KOPT-K1 (cell line): ENCODE measurements around the gene TEKT2.

Source experiments
- H3K27ac ChIP-seq: fragments of 200-600 bp; sonication (generic); 2 replicates; pipeline ENCODE4 v1.5.1; 2016; ENCODE audit warnings: antibody characterized with exemption, mild to moderate bottlenecking, low read depth, low read length; ENCODE audit not compliant: poor library complexity, severe bottlenecking
- H3K36me3 ChIP-seq: fragments of 200-600 bp; sonication (generic); 2 replicates; pipeline ENCODE4 v1.5.1; 2017; ENCODE audit warnings: antibody characterized with exemption, mild to moderate bottlenecking, low read length, moderate library complexity; ENCODE audit not compliant: insufficient read depth
- H3K9me3 ChIP-seq: fragments of 200-600 bp; sonication (generic); 2 replicates; pipeline ENCODE4 v1.5.1; 2017; ENCODE audit warnings: antibody characterized with exemption, low read length, mild to moderate bottlenecking; ENCODE audit not compliant: insufficient read depth, poor library complexity, severe bottlenecking

TEKT2 gene

DNA sequence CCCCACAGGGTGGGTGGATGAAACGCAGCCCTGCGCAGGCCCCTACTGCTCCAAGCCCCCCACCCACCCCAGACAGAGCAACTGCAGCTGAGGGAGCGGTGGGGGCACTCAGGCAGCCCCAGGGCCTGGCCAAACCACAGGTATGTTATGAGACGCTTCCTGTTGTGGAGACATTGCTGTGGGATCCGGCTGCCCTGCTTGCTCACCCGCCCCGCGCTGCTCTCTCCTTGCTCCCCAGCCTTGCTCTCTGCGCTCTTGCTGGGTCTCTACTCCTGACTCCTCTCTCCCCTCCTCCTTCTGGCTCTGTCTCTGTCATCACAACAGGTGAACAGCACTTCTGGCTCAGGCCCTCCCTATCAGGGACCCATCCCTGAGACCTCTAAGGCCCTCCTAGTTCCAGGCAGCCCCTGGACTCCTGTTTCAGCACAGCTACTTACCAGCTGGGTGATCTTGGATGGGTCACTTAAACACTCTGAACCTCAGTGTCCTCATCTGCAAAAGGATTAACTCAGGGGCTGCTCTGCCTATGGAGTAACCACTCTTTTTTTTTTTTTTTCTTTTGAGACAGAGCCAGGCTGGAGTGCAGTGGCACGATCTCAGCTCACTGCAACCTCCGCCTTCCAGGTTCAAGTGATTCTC lies 25.3 kb downstream of the TEKT2 start:
- Histone ChIP-seq H3K27ac (peak overlapping the region; percentile 34), H3K36me3 (no peaks in the 10 kb centered on the region), H3K9me3 (no peaks in the 10 kb centered on the region)

DNA sequence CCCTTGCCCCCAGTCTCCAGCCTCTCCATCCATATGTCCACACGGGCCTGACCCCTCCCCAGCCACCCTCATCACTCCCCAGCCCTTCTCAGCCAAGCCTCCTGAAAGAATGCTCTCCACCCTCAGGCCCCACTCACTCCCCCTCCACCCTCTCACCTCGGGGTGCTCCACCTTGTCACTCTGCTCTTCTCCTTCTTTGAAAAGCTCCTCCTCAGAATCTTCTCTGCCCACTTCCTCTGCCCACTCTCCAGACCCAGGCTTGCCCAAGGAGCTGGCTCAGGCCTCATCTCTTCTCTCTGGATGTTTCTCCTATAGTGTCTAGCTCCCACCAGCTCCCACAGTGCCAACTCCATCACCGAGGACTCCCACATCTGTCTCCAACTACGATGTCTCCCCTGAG lies 27.3 kb downstream of the TEKT2 start:
- no peaks in the 10 kb centered on the region for H3K9me3 ChIP-seq
- H3K27ac ChIP-seq = no peak overlapping the region
- H3K36me3 ChIP-seq = no peaks in the 10 kb centered on the region

DNA sequence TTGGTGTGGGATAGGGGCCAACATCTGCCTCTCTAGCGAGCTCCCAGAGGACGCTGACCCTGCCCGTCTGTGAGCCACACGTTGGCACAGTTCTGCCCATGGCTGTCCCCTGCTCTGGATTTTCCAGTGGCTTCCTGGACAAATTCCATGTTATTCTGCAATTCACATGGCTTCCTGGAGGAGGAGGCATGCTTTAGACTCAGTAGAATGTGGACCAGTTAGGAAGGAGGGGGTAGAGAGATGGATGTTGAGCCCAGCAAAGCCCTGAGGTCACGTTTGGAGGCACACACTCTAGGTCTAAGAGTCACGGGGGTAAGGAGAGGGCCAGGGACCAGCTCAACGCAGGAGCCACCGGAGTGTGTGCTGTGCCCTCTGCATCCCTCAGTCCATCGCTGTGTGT lies 28.9 kb downstream of the TEKT2 start:
- no peaks in the 10 kb centered on the region for H3K36me3 ChIP-seq
- H3K9me3 ChIP-seq = no peaks in the 10 kb centered on the region
- no peak overlapping the region for H3K27ac ChIP-seq

DNA sequence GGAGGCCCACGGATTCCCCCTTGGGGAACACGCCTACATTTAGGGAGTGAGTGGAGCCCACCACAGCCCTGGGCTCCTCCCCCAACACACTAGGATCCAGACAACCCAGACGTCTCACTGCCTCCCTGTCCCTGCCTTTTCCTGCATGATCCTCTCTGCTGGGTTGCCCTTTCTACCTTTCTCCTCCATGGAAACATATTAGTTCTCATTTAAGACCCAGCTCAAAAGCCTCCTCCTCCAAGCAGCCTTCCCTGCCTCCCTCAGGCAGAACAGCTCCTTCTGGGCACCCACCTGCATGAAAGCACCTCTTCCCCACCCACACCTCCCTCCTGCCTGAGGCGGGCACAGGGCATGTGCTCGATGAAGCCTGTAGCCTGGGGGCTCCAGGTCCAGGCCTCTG lies 30.5 kb downstream of the TEKT2 start:
- no peaks in the 10 kb centered on the region for H3K36me3 ChIP-seq
- no peak overlapping the region for H3K27ac ChIP-seq
- no peaks in the 10 kb centered on the region for H3K9me3 ChIP-seq

DNA sequence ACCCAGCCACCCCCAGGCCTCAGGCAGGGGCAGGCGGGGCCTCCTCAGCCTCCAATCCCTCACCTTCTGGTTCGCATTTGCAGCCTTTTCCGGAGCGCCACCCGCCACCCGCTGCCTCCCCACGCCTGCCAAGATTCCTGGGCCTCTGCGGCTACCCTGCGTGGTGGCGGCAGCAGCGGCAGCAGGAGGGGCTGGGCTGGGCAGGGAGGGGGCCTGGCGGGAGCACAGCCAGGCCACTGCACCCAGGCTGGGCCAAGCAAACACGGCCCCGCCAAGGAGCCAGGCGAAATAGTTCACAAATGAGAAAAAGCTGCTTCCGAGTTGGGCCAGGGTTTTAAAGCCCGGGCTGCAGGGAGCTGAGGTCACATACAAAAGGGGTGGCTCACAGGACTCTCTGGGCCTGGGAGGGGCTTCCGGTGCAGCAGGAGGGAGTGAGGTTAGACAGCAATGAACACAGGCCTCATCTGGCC lies 31.3 kb downstream of the TEKT2 start:
- no peak overlapping the region for H3K27ac ChIP-seq

DNA sequence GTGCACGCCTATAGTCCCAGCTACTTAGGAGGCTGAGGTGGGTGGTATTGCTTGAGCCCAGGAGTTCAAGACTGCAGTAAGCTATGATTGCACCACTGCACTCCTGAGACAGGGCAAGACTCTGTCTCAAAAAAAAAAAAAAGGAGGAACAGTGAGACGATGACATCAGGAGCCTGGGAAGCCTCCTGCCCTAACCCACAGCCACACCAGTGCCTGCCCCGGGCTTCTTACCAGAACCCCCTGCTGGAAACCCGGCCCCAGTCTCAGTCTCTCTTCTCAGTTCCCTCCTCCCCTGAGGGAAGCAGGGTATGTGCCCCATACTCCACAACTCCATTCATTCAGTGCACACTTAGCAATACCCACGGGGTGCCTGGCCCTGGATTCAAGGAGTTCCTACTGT lies 32.0 kb downstream of the TEKT2 start:
- H3K9me3 ChIP-seq = no peaks in the 10 kb centered on the region
- H3K36me3 ChIP-seq = no peaks in the 10 kb centered on the region
- no peak overlapping the region for H3K27ac ChIP-seq

More for the DNA sequence above, 31.3 kb downstream of the TEKT2 start:
- Histone ChIP-seq H3K9me3 (no peaks in the 10 kb centered on the region), H3K36me3 (no peaks in the 10 kb centered on the region)

DNA sequence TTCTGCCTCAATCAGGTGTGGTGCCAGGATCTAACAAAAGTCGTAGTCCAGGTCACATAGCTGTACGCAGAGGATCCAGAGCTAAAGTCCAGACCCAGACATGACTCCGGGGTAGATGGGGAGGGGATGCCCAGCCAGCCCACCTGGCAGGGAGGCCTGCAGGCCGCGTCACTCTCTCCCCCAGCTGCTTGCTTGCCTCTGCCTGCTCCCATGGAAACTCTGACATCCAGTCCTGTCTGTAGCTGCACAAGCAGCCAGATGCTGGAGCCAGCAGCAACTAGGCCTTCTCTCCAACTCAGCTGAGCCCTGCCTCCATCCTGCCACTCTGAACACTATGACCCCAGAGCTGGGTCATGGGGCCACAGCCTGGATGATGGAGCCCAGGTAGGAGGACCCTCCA lies 33.0 kb downstream of the TEKT2 start:
- no peak overlapping the region for H3K27ac ChIP-seq
- no peaks in the 10 kb centered on the region for H3K36me3 ChIP-seq
- no peaks in the 10 kb centered on the region for H3K9me3 ChIP-seq

DNA sequence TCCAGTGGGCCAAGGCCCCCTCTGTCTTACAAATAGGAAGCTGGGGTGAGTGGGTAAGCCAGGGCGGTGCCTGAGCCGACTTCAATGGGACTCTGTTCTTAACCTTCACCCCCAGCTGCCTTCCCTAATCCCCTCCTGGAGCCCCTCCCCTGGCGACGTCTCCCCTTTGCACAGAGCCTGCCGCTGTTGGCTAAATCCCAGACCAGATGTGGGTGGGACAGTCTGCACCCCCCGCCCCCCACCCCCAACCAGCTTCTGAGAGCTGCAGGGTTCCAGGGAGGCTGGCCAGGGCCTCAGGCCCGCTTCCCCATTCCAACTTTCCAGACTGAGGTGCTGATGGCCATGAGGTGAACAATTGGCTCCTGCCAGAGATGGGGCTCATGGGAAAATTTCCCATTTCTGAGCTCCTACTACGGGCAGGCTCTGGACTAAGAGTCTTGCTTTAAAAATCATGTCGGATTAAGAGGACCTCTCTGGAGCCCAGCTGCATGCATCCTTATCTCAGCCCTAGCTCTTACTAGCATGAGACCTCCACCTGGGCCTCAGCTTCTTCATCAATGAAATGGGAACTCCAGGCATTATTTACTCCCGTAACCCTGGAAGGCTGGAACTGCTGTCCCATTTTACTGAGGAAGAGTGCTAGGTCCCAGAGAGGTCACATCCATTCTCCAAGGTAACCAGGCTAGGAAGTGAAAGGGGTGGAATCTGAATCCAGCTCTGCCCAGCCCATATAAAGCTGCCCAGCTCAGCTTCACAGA lies 34.7 kb downstream of the TEKT2 start:
- Histone ChIP-seq H3K9me3 (no peaks in the 10 kb centered on the region), H3K27ac (no peak overlapping the region)

DNA sequence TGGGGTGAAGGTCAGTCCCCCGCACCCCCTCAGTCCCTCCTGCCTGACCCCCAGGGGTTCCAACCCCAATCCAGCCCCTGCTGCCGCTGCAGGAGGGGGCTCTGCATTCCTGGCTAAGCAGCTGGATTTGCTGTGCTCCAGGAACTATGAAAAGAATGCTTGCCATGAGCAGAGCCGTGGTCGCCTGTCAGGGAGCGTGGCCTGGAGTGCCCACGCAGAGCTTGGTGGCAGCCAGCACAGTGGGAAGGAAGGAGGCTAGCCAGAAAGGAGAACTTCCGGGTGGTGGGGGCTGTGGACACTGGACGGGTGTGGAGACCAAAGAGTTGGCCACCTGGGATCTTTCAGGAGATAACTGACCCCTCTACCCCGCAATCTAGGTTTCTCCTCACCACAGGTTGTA lies 35.6 kb downstream of the TEKT2 start:
- no peaks in the 10 kb centered on the region for H3K36me3 ChIP-seq
- no peak overlapping the region for H3K27ac ChIP-seq
- H3K9me3 ChIP-seq = no peaks in the 10 kb centered on the region

More for the DNA sequence above, 34.7 kb downstream of the TEKT2 start:
- no peaks in the 10 kb centered on the region for H3K36me3 ChIP-seq

DNA sequence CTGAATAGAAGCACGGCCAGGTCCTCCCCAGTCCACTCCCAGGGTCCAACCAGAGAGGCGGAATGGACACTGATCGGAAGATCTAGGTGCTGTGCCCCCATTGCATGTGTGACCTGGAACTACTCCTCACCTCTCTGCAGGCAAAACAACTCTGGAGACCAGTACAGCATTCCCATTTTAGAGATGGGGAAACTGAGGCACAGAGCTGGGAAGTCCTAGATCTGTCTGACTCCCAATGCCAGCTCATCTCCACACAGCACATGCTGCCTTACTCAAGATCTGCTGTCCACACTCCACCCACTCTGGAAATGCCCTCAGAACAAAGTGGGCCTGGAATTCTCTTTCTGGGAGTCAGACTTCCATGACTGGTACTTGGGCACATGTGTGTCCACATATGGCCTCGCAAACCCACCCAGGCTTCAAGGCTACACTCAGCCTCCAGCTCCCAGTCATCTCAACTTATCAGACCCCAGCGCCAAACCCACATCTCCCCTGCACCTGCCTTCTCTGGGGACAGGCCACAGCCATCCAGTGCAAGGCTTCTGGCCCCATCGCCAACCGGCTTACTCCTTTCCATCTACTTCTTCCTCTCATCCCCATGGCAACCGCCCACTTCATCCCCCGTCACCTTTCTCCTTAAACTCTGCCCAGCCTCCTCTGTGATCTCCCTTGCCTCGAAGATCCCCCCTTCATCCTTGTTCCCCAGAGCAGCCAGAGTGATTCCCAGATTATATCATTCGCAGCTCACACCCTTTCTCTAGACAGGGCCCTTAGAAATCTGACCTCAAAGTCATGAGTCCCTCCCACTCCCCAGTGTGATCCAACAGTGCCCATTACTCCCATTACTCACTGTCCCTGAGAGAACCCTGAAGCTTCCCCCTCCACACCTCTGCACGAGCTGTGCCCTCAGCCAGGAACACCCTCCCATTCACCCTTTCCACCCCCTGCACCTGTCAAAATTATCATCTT lies 38.5 kb downstream of the TEKT2 start:
- Histone ChIP-seq H3K36me3 (no peaks in the 10 kb centered on the region), H3K9me3 (no peaks in the 10 kb centered on the region), H3K27ac (no peak overlapping the region)

DNA sequence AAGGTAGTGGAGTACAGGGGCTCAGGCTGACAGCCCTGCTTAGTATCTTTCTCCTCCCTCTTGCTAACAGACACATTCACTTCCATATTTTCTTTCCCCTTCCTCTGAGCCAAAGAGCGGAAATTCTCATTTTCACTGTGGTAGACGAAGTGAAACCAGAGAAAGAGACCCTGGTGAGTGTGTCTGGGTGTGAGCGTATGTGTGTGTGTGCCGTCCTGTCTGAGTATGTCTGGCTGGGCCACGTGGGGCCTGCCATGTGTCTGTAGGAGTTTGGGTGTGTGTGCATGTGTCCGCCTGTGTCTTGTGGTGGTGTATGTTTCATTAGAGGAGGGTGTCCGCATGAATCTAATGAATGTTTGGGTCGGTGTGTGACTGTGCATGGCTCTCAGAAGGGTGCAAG lies 39.5 kb downstream of the TEKT2 start:
- H3K27ac ChIP-seq = no peak overlapping the region
- H3K9me3 ChIP-seq = no peaks in the 10 kb centered on the region
- no peaks in the 10 kb centered on the region for H3K36me3 ChIP-seq

DNA sequence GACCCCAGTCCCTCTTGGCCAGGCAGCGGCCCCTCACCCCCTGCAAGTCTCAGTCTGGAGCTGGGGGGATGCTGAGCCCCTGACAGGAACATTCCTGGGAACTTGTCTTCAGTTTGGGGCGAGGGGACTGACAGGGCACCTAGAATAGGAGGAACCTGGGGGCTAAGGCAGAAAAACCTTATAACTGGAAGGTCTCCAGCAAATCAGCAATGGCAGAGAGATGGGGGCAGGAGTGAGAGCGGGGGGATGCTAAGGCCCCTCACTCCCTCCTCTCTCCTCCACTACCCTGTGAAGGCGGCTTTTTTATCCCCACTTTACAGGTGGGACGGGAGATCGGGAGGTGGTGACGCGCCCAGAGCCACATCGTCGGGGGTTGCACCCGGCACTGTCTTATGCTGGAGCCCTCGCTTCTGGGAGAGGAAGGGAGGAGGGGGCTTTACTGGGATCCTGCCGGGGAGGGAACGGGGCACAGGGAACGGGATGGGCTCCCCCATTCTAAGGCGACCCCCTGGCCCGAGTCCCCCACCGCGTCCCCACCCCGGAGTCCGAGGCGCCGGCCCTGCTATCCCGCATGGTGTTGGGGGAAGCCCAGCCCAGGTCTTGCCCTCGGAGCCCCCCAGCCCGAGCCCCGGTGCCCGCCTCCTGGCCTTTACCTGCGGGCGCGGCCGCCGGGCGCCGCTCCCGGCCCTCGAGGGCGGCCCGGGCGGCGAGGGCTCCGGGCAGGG lies 40.7 kb downstream of the TEKT2 start:
- no peaks in the 10 kb centered on the region for H3K9me3 ChIP-seq
- H3K36me3 ChIP-seq = no peaks in the 10 kb centered on the region
- no peak overlapping the region for H3K27ac ChIP-seq

DNA sequence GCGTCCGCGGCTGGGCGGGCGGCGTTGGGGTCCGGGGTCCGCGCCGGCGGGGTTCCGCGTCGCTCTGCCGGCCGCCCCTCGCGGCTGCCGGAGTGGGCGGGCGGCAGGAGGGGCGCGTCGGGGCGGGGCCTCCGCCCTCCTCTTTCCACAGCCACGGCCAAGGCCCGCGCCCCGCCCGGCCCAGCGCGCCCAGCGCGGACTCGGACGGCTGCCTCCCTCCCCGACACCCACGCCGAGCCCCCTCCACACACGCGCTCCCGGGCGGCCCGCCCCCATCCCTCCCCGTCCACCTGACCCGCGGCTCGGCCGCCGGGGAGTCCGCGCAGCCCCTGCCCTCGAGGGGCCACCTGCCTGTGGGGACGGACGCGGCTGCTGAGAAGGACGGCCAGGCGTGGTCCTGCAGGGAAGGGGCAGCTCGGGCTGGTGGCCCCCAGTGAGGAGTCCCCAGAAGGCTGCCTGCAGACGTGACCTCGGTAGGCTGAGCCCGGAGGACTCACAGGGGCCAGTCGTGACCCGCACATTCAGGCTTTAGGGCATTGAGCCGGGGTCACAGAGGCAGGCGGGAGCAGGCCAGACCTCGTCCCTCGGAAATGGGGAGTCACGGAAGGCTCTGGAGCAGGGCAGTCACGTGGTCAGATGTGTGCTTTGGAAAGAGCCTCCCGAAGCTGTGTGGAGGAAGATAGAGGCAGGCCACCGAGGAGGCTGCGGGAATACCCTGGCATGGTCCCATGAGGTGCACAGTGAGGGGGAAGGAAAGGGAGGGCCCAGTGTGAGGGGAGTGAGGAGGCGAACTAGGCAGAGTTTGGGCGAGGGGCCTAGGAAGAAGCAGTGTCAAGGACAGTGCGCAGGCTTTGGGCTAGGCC lies 41.5 kb downstream of the TEKT2 start, which contains the start of gene COL8A2:
Gene COL8A2 (minus strand): TSS at position 94 of the 863 bp plus-strand sequence. CDS start 24,980 bp downstream, outside the sequence.
- H3K36me3 ChIP-seq = no peaks in the 10 kb centered on the region
- H3K27ac ChIP-seq = no peak within 1 kb of the TSS
- H3K9me3 ChIP-seq = no peaks in the 10 kb centered on the region
